ENCODE data around the gene PLPPR3. TPM values are rescaled to one million over a fixed set of nuclear protein-coding genes. Genes with fewer than 3 reads are reported as not detected.

The PLPPR3 gene
- total and polyA plus RNA-seq, 4 donors = 3.1 TPM; not detected in 3

DNA sequence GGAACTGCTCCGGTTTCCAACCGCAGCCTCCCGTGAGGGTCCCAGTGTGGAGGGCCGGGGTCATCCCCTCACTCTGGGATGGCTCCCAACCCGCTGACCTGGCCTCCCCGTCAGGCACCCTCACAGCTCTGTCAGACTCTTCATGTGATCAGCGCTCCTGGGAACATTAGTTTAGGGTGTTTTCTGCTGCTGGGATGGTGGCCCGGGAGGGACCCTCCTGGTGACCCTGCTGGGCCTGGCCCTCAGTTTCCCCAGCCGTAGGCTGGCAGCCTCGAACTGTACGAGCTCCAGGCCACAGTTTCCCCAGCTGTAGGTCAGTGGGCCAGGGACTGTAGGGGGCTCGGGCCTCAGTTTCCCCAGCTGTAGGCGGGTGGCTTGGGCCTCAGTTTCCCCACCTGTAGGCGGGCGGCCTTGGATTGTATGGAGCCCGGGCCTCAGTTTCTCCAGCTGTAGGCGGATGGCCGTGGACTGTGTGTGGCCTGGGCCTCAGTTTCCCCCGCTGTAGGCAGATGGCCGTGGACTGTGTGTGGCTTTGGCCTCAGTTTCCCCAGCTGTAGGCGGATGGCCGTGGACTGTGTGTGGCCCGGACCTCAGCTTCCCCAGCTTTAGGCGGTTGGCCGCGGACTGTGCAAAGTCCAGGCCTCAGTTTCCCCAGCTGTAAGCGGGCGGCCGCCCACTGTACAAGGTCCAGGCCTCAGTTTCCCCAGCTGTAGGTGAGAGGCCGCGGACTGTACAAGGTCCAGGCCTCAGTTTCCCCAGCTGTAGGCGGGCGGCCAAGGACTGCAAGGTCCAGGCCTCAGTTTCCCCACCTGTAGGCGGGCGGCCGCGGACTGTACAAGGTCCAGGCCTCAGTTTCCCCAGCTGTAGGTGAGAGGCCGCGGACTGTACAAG, 25.8 kb downstream of the PLPPR3 start:
- Histone ChIP-seq H3K9me3 (ENCODE audit: control insufficient read depth in 4 of 4, low read length in 3 of 4) (no peaks in the 10 kb centered on the region), H3K4me3 (ENCODE audit: low read depth in 1 of 3, low read length in 3 of 3) (peak overlapping the region; percentile 57 to 80 (median 58)), H3K4me1 (ENCODE audit: control insufficient read depth in 4 of 4, insufficient read depth in 4 of 4, low read length in 3 of 4) (peaks cover 3 to 30% (median 23%) of the 10 kb centered on the region in 4 donors), H3K36me3 (ENCODE audit: control insufficient read depth in 4 of 4, insufficient read depth in 3 of 4, low read depth in 1 of 4, low read length in 3 of 4) (peaks cover 0 to 3% (median 0%) of the 10 kb centered on the region in 4 donors), H3K27me3 (ENCODE audit: control insufficient read depth in 4 of 4, insufficient read depth in 4 of 4, low read length in 3 of 4) (no peaks in the 10 kb centered on the region), H3K9ac (ENCODE audit: low read depth in 1 of 2, low read length in 2 of 2) (peak overlapping the region in 1 of 2 donors; percentile 67), H3K27ac (ENCODE audit: low read depth in 1 of 2, low read length in 2 of 2) (peak overlapping the region in 1 of 2 donors; percentile 91)
- peak; percentile 34 for DNase-seq (ENCODE audit: low spot score)
- WGBS = 84% methylated on average over 39 of the region's 39 CpGs
- TF ChIP-seq HNF4A (conservative IDR thresholded peaks at IDR 0.05) (no peak), SP1 (IDR thresholded peaks at IDR 0.05) (no peak), TAF1 (conservative IDR thresholded peaks at IDR 0.05) (no peak), JUND (IDR thresholded peaks at IDR 0.05) (no peak), HNF4G (IDR thresholded peaks at IDR 0.05) (no peak), GABPA (IDR thresholded peaks at IDR 0.05 in 1 of 2, conservative IDR thresholded peaks at IDR 0.05 in 1 of 2) (no peak), YY1 (IDR thresholded peaks at IDR 0.05) (no peak), RXRA (IDR thresholded peaks at IDR 0.05) (no peak)
- TF ChIP-seq, protein P1, sequence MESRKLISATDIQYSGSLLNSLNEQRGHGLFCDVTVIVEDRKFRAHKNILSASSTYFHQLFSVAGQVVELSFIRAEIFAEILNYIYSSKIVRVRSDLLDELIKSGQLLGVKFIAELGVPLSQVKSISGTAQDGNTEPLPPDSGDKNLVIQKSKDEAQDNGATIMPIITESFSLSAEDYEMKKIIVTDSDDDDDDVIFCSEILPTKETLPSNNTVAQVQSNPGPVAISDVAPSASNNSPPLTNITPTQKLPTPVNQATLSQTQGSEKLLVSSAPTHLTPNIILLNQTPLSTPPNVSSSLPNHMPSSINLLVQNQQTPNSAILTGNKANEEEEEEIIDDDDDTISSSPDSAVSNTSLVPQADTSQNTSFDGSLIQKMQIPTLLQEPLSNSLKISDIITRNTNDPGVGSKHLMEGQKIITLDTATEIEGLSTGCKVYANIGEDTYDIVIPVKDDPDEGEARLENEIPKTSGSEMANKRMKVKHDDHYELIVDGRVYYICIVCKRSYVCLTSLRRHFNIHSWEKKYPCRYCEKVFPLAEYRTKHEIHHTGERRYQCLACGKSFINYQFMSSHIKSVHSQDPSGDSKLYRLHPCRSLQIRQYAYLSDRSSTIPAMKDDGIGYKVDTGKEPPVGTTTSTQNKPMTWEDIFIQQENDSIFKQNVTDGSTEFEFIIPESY (IDR thresholded peaks at IDR 0.05) = no peak
- TF ChIP-seq, protein P2, sequence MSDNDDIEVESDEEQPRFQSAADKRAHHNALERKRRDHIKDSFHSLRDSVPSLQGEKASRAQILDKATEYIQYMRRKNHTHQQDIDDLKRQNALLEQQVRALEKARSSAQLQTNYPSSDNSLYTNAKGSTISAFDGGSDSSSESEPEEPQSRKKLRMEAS (IDR thresholded peaks at IDR 0.05) = no peak

DNA sequence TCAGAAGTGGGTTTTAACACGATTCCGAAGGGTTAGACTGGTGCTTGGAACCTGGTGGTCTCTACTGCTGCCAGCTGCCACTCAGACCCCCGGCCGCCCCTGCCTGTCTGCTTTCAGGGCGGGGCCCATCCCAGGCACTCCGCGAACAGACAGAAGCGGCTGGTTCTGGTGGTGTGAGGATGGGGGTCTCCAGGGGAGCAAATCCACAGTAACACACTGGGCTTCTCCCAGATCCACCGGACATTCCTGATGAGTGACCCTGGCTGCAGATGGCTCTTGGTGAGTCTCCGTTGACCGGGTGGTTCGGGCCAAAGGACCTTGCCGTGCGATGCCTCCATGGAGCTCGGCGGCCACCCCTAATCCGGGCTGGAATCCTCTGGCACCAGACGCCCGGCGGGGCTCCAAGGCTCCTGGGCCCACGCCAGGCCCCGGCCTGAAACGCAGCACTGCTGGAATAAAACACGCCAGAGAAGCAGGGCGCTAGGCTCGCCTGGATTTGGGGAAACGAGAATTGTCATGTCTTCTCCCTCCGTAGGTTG, 26.6 kb downstream of the PLPPR3 start:
- peak; percentile 32 for DNase-seq (ENCODE audit: low spot score)
- Histone ChIP-seq H3K36me3 (ENCODE audit: control insufficient read depth in 4 of 4, insufficient read depth in 3 of 4, low read depth in 1 of 4, low read length in 3 of 4) (peaks cover 0 to 3% (median 0%) of the 10 kb centered on the region in 4 donors), H3K4me1 (ENCODE audit: control insufficient read depth in 4 of 4, insufficient read depth in 4 of 4, low read length in 3 of 4) (peaks cover 0 to 22% (median 15%) of the 10 kb centered on the region in 4 donors), H3K9me3 (ENCODE audit: control insufficient read depth in 4 of 4, low read length in 3 of 4) (no peaks in the 10 kb centered on the region), H3K27me3 (ENCODE audit: control insufficient read depth in 4 of 4, insufficient read depth in 4 of 4, low read length in 3 of 4) (no peaks in the 10 kb centered on the region), H3K9ac (ENCODE audit: low read depth in 1 of 2, low read length in 2 of 2) (no peak overlapping the region), H3K27ac (ENCODE audit: low read depth in 1 of 2, low read length in 2 of 2) (peak overlapping the region in 1 of 2 donors; percentile 33), H3K4me3 (ENCODE audit: low read depth in 1 of 3, low read length in 3 of 3) (no peak overlapping the region)
- WGBS = 86% methylated on average over 28 of the region's 28 CpGs
- TF ChIP-seq, protein P1 (IDR thresholded peaks at IDR 0.05) = no peak
- TF ChIP-seq JUND (IDR thresholded peaks at IDR 0.05) (no peak), HNF4A (conservative IDR thresholded peaks at IDR 0.05) (no peak), RAD21 (IDR thresholded peaks at IDR 0.05) (no peak), FOXA2 (IDR thresholded peaks at IDR 0.05) (no peak), RXRA (IDR thresholded peaks at IDR 0.05) (no peak)
- TF ChIP-seq, protein P3, sequence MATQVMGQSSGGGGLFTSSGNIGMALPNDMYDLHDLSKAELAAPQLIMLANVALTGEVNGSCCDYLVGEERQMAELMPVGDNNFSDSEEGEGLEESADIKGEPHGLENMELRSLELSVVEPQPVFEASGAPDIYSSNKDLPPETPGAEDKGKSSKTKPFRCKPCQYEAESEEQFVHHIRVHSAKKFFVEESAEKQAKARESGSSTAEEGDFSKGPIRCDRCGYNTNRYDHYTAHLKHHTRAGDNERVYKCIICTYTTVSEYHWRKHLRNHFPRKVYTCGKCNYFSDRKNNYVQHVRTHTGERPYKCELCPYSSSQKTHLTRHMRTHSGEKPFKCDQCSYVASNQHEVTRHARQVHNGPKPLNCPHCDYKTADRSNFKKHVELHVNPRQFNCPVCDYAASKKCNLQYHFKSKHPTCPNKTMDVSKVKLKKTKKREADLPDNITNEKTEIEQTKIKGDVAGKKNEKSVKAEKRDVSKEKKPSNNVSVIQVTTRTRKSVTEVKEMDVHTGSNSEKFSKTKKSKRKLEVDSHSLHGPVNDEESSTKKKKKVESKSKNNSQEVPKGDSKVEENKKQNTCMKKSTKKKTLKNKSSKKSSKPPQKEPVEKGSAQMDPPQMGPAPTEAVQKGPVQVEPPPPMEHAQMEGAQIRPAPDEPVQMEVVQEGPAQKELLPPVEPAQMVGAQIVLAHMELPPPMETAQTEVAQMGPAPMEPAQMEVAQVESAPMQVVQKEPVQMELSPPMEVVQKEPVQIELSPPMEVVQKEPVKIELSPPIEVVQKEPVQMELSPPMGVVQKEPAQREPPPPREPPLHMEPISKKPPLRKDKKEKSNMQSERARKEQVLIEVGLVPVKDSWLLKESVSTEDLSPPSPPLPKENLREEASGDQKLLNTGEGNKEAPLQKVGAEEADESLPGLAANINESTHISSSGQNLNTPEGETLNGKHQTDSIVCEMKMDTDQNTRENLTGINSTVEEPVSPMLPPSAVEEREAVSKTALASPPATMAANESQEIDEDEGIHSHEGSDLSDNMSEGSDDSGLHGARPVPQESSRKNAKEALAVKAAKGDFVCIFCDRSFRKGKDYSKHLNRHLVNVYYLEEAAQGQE (IDR thresholded peaks at IDR 0.05) = no peak
- TF ChIP-seq, protein P4, sequence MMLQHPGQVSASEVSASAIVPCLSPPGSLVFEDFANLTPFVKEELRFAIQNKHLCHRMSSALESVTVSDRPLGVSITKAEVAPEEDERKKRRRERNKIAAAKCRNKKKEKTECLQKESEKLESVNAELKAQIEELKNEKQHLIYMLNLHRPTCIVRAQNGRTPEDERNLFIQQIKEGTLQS (IDR thresholded peaks at IDR 0.05) = no peak
